ENCODE data around the gene RBP3. TPM values are rescaled to one million over a fixed set of nuclear protein-coding genes. Genes with fewer than 3 reads are reported as not detected.
A peak's percentile ranks its signal among the peaks of the same experiment; 100 is the strongest.
"Not testable (repeated sequence)": the region's sequence is repeated elsewhere in the genome, so short reads cannot be mapped to it uniquely, and the experiment has no call there.

Gene RBP3
- total and polyA plus RNA-seq, 8 donors = not detected

DNA sequence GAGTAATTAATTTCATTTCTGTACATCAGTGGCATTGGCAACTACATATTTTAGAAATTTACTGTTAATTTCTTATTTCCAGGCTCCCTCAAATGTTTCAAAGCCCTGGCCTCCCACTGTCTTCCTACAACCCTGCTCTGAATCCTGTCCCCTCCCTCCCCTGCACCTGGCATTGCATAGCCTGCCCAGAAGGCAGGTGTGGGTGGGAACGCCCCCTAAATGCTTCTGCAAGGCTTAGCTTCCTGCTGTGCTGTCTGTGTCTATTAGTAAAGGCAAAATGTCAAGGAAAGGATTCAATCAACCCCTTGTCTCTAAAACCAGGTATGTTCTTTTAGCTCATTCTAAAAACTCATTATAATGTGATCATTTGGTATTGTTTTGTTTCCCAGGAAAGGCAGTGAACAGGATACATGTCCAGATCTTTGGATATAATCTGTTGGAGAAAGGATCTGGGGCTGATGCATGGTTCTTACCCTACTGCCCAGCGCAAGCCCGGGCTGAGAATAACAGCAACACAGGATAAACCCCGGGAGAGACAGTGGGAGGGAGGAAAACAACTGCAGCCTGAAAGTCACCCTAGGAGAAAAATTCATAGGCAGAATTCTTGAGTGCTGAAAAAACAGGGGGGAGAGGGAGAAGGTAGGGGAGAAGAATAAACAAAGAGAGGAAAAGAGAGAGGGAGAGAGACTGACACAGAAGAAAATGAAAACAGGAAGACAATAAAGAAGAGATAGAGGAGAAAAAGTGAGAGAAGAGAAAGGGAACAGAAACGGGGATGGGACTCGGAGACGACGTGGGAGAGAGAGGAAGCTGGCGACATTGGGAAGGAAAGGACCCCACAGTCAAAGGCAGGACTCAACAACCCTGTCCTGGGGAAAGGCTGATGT lies 35.3 kb downstream of the RBP3 start:
- H3K4me1 ChIP-seq = peaks cover 3 to 18% (median 10%) of the 10 kb centered on the region in 3 donors
- intact Hi-C loops (cut with DNase I) = loop anchor here in 1 of 3 donors (10.0 kb wide), 1 partner anchor 1099 kb away; the partner anchor contains the start of gene ANTXRL
- FAIRE-seq (no peak), ATAC-seq (no peak), DNase-seq (no peak)
- no peaks in the 10 kb centered on the region for H3K9me3 ChIP-seq
- H3K27me3 ChIP-seq = no peaks in the 10 kb centered on the region
- no peak overlapping the region for H3K27ac ChIP-seq
- no peaks in the 10 kb centered on the region for H3K36me3 ChIP-seq
- 25 to 29% methylated on average over 9 of the region's 9 CpGs for WGBS, 2 donors
- H3K4me3 ChIP-seq = peak overlapping the region in 2 of 4 donors; percentile 65 to 93
- TF ChIP-seq, protein P1, sequence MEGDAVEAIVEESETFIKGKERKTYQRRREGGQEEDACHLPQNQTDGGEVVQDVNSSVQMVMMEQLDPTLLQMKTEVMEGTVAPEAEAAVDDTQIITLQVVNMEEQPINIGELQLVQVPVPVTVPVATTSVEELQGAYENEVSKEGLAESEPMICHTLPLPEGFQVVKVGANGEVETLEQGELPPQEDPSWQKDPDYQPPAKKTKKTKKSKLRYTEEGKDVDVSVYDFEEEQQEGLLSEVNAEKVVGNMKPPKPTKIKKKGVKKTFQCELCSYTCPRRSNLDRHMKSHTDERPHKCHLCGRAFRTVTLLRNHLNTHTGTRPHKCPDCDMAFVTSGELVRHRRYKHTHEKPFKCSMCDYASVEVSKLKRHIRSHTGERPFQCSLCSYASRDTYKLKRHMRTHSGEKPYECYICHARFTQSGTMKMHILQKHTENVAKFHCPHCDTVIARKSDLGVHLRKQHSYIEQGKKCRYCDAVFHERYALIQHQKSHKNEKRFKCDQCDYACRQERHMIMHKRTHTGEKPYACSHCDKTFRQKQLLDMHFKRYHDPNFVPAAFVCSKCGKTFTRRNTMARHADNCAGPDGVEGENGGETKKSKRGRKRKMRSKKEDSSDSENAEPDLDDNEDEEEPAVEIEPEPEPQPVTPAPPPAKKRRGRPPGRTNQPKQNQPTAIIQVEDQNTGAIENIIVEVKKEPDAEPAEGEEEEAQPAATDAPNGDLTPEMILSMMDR (IDR thresholded peaks at IDR 0.05) = no peak

DNA sequence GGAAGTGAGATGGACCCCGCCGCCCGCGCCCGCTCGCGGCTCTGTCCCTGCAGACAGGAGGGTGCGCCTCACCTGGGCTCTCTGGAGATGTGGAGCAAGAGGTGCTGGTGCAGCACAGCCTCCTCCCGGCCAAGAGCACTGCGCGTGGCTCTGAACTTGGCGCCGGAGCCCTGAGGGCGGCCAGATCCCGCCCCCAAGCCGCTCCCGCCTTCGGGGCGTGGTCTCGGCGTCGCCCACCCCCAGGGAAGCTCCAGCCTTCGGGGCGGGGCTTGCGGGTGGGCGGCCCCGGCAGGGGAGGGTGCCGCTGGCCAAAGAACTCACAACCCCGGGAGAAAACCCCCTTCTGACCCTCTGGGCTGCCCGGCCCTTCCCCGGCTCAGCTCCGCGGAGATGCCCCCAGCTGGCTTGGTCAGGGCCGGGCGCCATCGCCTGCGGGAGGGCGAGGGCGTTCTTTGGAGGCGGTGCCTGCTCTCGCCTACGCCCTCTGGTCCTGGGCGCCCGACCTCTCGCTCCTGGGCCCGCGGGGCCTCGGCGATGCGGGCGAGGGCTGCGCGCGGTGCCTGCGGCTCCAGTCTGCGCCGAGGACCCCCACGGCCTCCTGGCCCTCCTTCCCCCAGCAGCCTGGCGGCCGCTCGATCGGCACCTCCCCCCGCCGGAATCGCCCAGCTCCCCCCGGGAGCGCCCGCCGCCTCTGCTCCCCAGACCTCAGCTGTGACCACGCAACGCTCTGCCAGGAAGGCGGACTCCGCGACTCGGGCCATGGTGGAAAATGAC lies 36.2 kb downstream of the RBP3 start, which contains the start of gene ZNF488:
Gene ZNF488 (minus strand): TSS at position 146 of the 774 bp plus-strand sequence. CDS start 15,464 bp downstream, outside the sequence.
- Histone ChIP-seq H3K4me1 (peaks cover 3 to 18% (median 10%) of the 10 kb centered on the region in 3 donors), H3K36me3 (no peaks in the 10 kb centered on the region), H3K9me3 (no peaks in the 10 kb centered on the region), H3K4me3 (peak within 1 kb of the TSS; percentile 65 to 93 (median 78)), H3K27me3 (no peaks in the 10 kb centered on the region), H3K27ac (peak within 1 kb of the TSS; percentile 13 to 79 (median 49))
- 0 to 1% methylated on average over 43 to 75 of the region's 75 CpGs for WGBS, 2 donors
- TF ChIP-seq, protein P1 (IDR thresholded peaks at IDR 0.05) = no peak
- ATAC-seq (peak; percentile 95 to 99 (median 98)), DNase-seq (peak; percentile 84 to 95 (median 92)), FAIRE-seq (no peak)
- intact Hi-C loops (cut with DNase I) = loop anchor here in 1 of 3 donors (10.0 kb wide), 1 partner anchor 1100 kb away; the partner anchor contains the start of gene ANTXRL

DNA sequence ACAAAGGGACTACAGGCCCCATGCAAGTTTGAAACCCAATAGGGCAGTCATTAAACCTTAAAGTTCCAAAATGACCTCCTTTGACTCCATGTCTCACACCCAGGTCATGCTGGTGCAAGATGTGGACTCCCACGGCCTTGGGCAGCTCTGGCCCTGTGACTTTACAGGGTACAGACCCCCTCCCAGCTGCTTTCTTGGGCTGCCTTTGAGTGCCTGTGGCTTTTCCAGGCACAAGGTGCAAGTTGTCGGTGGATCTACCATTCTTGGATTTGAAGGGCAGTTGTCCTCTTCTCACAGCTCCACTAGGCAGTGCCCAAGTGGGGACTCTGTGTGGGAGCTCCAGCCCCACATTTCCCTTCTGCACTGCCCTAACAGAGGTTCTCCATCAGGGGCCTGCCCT lies 37.9 kb downstream of the RBP3 start:
- 81 to 90% methylated on average over 2 of the region's 2 CpGs for WGBS, 2 donors
- not testable (repeated sequence) for DNase-seq, FAIRE-seq

DNA sequence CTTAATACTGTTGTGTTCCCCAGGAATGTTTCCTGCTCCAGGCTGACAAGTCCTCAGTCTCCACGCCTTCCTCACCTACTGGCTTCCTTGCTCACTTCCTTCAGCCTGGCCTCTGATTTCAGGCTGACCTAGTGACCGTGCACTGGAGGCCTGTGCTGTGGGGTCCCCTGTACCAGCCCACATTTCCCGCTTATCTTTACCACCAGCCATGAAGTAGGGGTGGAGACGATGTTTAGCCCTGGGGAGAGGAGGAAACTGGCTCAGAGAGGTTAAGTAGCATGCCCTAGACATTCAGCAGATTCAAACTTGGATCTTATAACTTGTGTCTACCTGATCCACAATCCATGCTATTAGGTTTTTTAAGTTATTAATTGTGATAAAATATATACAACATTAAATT lies 40.7 kb downstream of the RBP3 start:
- WGBS, 2 donors = 87 to 89% methylated on average over 4 of the region's 4 CpGs
- DNase-seq (no peak), ATAC-seq (no peak), FAIRE-seq (no peak)
- no peaks in the 10 kb centered on the region for H3K36me3 ChIP-seq
- no peak overlapping the region for H3K27ac ChIP-seq
- TF ChIP-seq, protein P1 (IDR thresholded peaks at IDR 0.05) = no peak
- H3K9me3 ChIP-seq = no peaks in the 10 kb centered on the region
- no peaks in the 10 kb centered on the region for H3K27me3 ChIP-seq
- intact Hi-C loops (cut with DNase I) = loop anchor here in 1 of 3 donors (10.0 kb wide), 1 partner anchor 1104 kb away; the partner anchor contains the start of gene ANTXRL
- no peak overlapping the region for H3K4me3 ChIP-seq
- H3K4me1 ChIP-seq = peaks cover 0 to 2% (median 1%) of the 10 kb centered on the region in 3 donors

More for the DNA sequence above, 37.9 kb downstream of the RBP3 start:
- H3K4me1 ChIP-seq = peaks cover 3 to 11% (median 4%) of the 10 kb centered on the region in 3 donors
- not testable (repeated sequence) for ATAC-seq, H3K27me3 ChIP-seq, H3K27ac ChIP-seq, H3K9me3 ChIP-seq, H3K4me3 ChIP-seq, H3K36me3 ChIP-seq
- intact Hi-C loops (cut with DNase I) = loop anchor here in 1 of 3 donors (10.0 kb wide), 1 partner anchor 1101 kb away; the partner anchor contains the start of gene ANTXRL

DNA sequence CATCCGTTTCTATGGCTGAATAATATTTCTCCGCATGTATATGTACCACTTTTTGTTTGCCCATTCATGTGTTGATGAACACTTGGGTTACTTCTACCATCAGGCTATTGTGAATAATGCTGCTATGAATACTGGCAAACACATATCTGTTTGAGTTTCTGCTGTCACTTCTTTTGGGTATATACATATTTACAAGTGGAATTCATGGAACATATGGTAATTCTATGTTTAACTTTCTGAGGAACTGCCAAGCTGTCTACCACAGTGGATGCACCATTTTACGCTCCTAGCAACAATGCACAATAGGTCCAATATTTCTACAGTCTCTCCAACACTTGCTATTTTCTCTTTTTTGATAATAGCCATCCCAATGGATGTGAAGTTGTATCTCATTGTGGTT lies 41.5 kb downstream of the RBP3 start:
- FAIRE-seq (no peak), ATAC-seq (no peak), DNase-seq (no peak)
- Histone ChIP-seq H3K27me3 (no peaks in the 10 kb centered on the region), H3K36me3 (no peaks in the 10 kb centered on the region), H3K27ac (no peak overlapping the region), H3K9me3 (no peaks in the 10 kb centered on the region), H3K4me1 (no peaks in the 10 kb centered on the region), H3K4me3 (no peak overlapping the region)
- intact Hi-C loops (cut with DNase I) = loop anchor here in 1 of 3 donors (10.0 kb wide), 1 partner anchor 1105 kb away; the partner anchor contains the start of gene ANTXRL
- TF ChIP-seq, protein P1 (IDR thresholded peaks at IDR 0.05) = no peak
- WGBS, 2 donors = 88% methylated on average over 3 of the region's 3 CpGs

Data from pancreas (tissue), 10 donors.